Measurements from ENCODE around the gene UROC1.

UROC1 gene

GRCh38 chr3:126516152-126516935 lies 1.2 kb downstream of the UROC1 start:
- no peak for DNase-seq

GRCh38 chr3:126515066-126515706 lies 2.4 kb downstream of the UROC1 start:
- no peak for DNase-seq

GRCh38 chr3:126514161-126514560 lies 3.4 kb downstream of the UROC1 start:
- DNase-seq, result no peak

- no peak for DNase-seq
These were observed 4.5 kb downstream of the UROC1 start for GRCh38 chr3:126512916-126513650.

GRCh38 chr3:126512026-126512425 lies 5.5 kb downstream of the UROC1 start:
- DNase-seq, result no peak

GRCh38 chr3:126511291-126511690 lies 6.3 kb downstream of the UROC1 start:
- DNase-seq, result no peak

- no peak for DNase-seq
These were observed 7.2 kb downstream of the UROC1 start for GRCh38 chr3:126510308-126510910.

- no peak for DNase-seq
These were observed 7.8 kb downstream of the UROC1 start for GRCh38 chr3:126509597-126510307.

GRCh38 chr3:126508564-126508964 lies 9.0 kb downstream of the UROC1 start:
- DNase-seq, result no peak

- no peak for DNase-seq
These were observed 9.7 kb downstream of the UROC1 start for GRCh38 chr3:126507886-126508285.

GRCh38 chr3:126503701-126504100 lies 13.9 kb downstream of the UROC1 start:
- no peak for DNase-seq

- no peak for DNase-seq
These were observed 14.9 kb downstream of the UROC1 start for GRCh38 chr3:126502656-126503055.

GRCh38 chr3:126501736-126502135 lies 15.8 kb downstream of the UROC1 start:
- no peak for DNase-seq

- no peak for DNase-seq
These were observed 16.5 kb downstream of the UROC1 start for GRCh38 chr3:126501054-126501453.

GRCh38 chr3:126500016-126500415 lies 17.6 kb downstream of the UROC1 start:
- DNase-seq, result no peak

GRCh38 chr3:126499401-126499800 lies 18.2 kb downstream of the UROC1 start:
- no peak for DNase-seq

- DNase-seq, result no peak
These were observed 18.6 kb downstream of the UROC1 start for GRCh38 chr3:126498929-126499328.

GRCh38 chr3:126498461-126498860 lies 19.1 kb downstream of the UROC1 start:
- no peak for DNase-seq

GRCh38 chr3:126497956-126498355 lies 19.6 kb downstream of the UROC1 start:
- DNase-seq, result no peak

GRCh38 chr3:126496894-126497850 lies 20.4 kb downstream of the UROC1 start:
- DNase-seq, result no peak

GRCh38 chr3:126495786-126496185 lies 21.8 kb downstream of the UROC1 start:
- DNase-seq, result no peak

GRCh38 chr3:126494970-126495230 lies 22.7 kb downstream of the UROC1 start:
- DNase-seq, result no peak
